Skeletal muscle tissue (tissue), 5 donors: ENCODE data around the gene ROR1. TPM values are rescaled to one million over a fixed set of nuclear protein-coding genes. Genes with fewer than 3 reads are reported as not detected.
"Not testable (repeated sequence)": the region's sequence is repeated elsewhere in the genome, so short reads cannot be mapped to it uniquely, and the experiment has no call there.

Source experiments
- H3K27ac ChIP-seq: one replicate; pipeline ENCODE4 v1.7.0; 2013; ENCODE audit warnings: mild to moderate bottlenecking, low read depth, low read length, inconsistent platforms
- H3K27me3 ChIP-seq, 3 donors: one replicate each; pipeline ENCODE4 v1.7.0; 2013; ENCODE audit warnings: low read length in 3 of 3; ENCODE audit not compliant: control insufficient read depth in 3 of 3, insufficient read depth in 3 of 3
- H3K36me3 ChIP-seq, 3 donors: one replicate each; pipeline ENCODE4 v1.7.0; 2013; ENCODE audit warnings: low read length in 3 of 3; ENCODE audit not compliant: control insufficient read depth in 3 of 3, insufficient read depth in 3 of 3
- H3K4me1 ChIP-seq, 3 donors: one replicate each; pipeline ENCODE4 v1.7.0; 2013; ENCODE audit warnings: low read length in 3 of 3, mild to moderate bottlenecking in 3 of 3; ENCODE audit not compliant: control insufficient read depth in 3 of 3, insufficient read depth in 3 of 3
- H3K4me3 ChIP-seq, 3 donors: one replicate each; pipeline ENCODE4 v1.7.0; 2013; ENCODE audit warnings: low read length in 3 of 3
- H3K9ac ChIP-seq, 3 donors: one replicate each; pipeline ENCODE4 v1.7.0; 2013; ENCODE audit warnings: low read length in 3 of 3, mild to moderate bottlenecking in 3 of 3, moderate library complexity in 2 of 3, low read depth in 1 of 3
- H3K9me3 ChIP-seq, 3 donors: one replicate each; pipeline ENCODE4 v1.7.0; 2013; ENCODE audit warnings: low read length in 3 of 3; ENCODE audit not compliant: control insufficient read depth in 3 of 3
- small RNA-seq: library from RNA; depleted of rRNA; stranded (forward); fragments of <200 nt; gene quantifications from one replicate; pipeline ENCODE3, GENCODE V24; 2014
- total RNA-seq: library from RNA; depleted of rRNA; stranded (reverse); fragments of >200 nt; gene quantifications from one replicate; pipeline ENCODE4 v1.2.3, GENCODE V29; 2014
- donor health status: Osteomylitis.

ROR1 gene
- total RNA-seq, 1 donor from 2014 or later = 7.8 TPM

- Histone ChIP-seq H3K36me3 (no peaks in the 10 kb centered on the region), H3K27me3 (no peaks in the 10 kb centered on the region), H3K27ac (no peak overlapping the region), H3K9ac (no peak overlapping the region), H3K9me3 (no peaks in the 10 kb centered on the region), H3K4me1 (no peaks in the 10 kb centered on the region), H3K4me3 (no peak overlapping the region)
Observed at GRCh38 chr1:64220241-64220640, 446.4 kb downstream of the ROR1 start.

- Histone ChIP-seq H3K27me3 (no peaks in the 10 kb centered on the region), H3K4me1 (no peaks in the 10 kb centered on the region), H3K27ac (no peak overlapping the region), H3K36me3 (no peaks in the 10 kb centered on the region), H3K4me3 (no peak overlapping the region), H3K9me3 (no peaks in the 10 kb centered on the region), H3K9ac (no peak overlapping the region)
Observed at GRCh38 chr1:64223329-64224151, 449.7 kb downstream of the ROR1 start.

GRCh38 chr1:64224236-64224635, 450.4 kb downstream of the ROR1 start:
- H3K4me1 ChIP-seq, H3K27ac ChIP-seq, H3K4me3 ChIP-seq, H3K9me3 ChIP-seq, H3K9ac ChIP-seq, H3K36me3 ChIP-seq, H3K27me3 ChIP-seq: not testable (repeated sequence)

- no peaks in the 10 kb centered on the region for H3K27me3 ChIP-seq
- no peaks in the 10 kb centered on the region for H3K9me3 ChIP-seq
- H3K4me1 ChIP-seq = no peaks in the 10 kb centered on the region
- H3K27ac ChIP-seq = no peak overlapping the region
- no peak overlapping the region for H3K4me3 ChIP-seq
- no peak overlapping the region for H3K9ac ChIP-seq
- H3K36me3 ChIP-seq = no peaks in the 10 kb centered on the region
Observed at GRCh38 chr1:64228167-64228957, 454.5 kb downstream of the ROR1 start.

- H3K27me3 ChIP-seq = no peaks in the 10 kb centered on the region
- no peak overlapping the region for H3K4me3 ChIP-seq
- no peaks in the 10 kb centered on the region for H3K36me3 ChIP-seq
- H3K4me1 ChIP-seq = no peaks in the 10 kb centered on the region
- H3K9me3 ChIP-seq = no peaks in the 10 kb centered on the region
- H3K27ac ChIP-seq = no peak overlapping the region
- H3K9ac ChIP-seq = no peak overlapping the region
Observed at GRCh38 chr1:64229307-64229706, 455.5 kb downstream of the ROR1 start.

Small RNA genes lying within 50 kb of the gene (small RNA-seq; reads per million reads assigned to genes)
- gene RF00019 (not detected), gene RNU6-809P (not detected)

Other genes with a start within 250 kb of the ROR1 start
- 144 TPM for gene PGM1, start 180.6 kb upstream of the ROR1 start, total RNA-seq